GM23338 (cell line): ENCODE measurements around the gene GPR176. TPM values are rescaled to one million over a fixed set of nuclear protein-coding genes. Genes with fewer than 3 reads are reported as not detected.

Experiments used
- ATAC-seq: fragments of 200-7000 bp; cut with Tn5 transposase; 3 replicates; pipeline ENCODE4 v1.9.1; 2020
- DNase-seq: peaks from one replicate; pipeline ENCODE4 v3.0.0-alpha.2; 2015; ENCODE audit warnings: low spot score
- H2AFZ ChIP-seq: fragments of 200-600 bp; sonication (generic); 2 replicates; pipeline ENCODE4 v1.8.0; 2016; ENCODE audit warnings: antibody characterized with exemption, mild to moderate bottlenecking, moderate library complexity
- H3F3A ChIP-seq: fragments of 200-600 bp; sonication (generic); replicated peaks from 2 replicates; pipeline ENCODE4 v1.8.0; 2017; ENCODE audit warnings: antibody characterized with exemption, mixed run types, low read depth
- H3K27ac ChIP-seq: fragments of 200-600 bp; sonication (generic); 2 replicates; pipeline ENCODE4 v1.6.1; 2016; ENCODE audit warnings: low read depth
- H3K27me3 ChIP-seq: fragments of 200-600 bp; sonication (generic); 2 replicates; pipeline ENCODE4 v1.8.0; 2016; ENCODE audit warnings: mild to moderate bottlenecking, mixed run types, moderate library complexity; ENCODE audit not compliant: insufficient read depth
- H3K36me3 ChIP-seq: fragments of 200-600 bp; sonication (generic); 2 replicates; pipeline ENCODE4 v1.8.0; 2016; ENCODE audit warnings: mild to moderate bottlenecking; ENCODE audit not compliant: insufficient read depth
- H3K4me1 ChIP-seq: fragments of 200-600 bp; sonication (generic); 2 replicates; pipeline ENCODE4 v1.8.0; 2016; ENCODE audit warnings: mild to moderate bottlenecking, moderate library complexity; ENCODE audit not compliant: insufficient read depth
- H3K4me2 ChIP-seq: fragments of 200-600 bp; sonication (generic); 2 replicates; pipeline ENCODE4 v1.7.1; 2017; ENCODE audit warnings: mixed run types
- H3K4me3 ChIP-seq: fragments of 200-600 bp; sonication (generic); 2 replicates; pipeline ENCODE4 v1.6.1; 2016; ENCODE audit warnings: mixed run types
- H3K79me2 ChIP-seq: fragments of 200-600 bp; sonication (generic); replicated peaks from 2 replicates; pipeline ENCODE4 v1.8.0; 2017; ENCODE audit warnings: mild to moderate bottlenecking; ENCODE audit not compliant: insufficient read depth
- H3K9me2 ChIP-seq: fragments of 200-600 bp; sonication (generic); 2 replicates; pipeline ENCODE4 v1.8.0; 2017; ENCODE audit not compliant: insufficient read depth
- H4K20me1 ChIP-seq: fragments of 200-600 bp; sonication (generic); replicated peaks from 2 replicates; pipeline ENCODE4 v1.8.0; 2017; ENCODE audit warnings: mild to moderate bottlenecking; ENCODE audit not compliant: insufficient read depth
- H3K27ac Mint-ChIP-seq: 2 replicates; pipeline ENCODE4 v1.8.0; 2020; ENCODE audit warnings: inconsistent platforms, mild to moderate bottlenecking, moderate library complexity, mixed read lengths
- H3K27me3 Mint-ChIP-seq: 3 replicates; pipeline ENCODE4 v1.8.0; 2022; ENCODE audit warnings: low read depth, mild to moderate bottlenecking, moderate library complexity, mixed read lengths, inconsistent platforms; ENCODE audit not compliant: insufficient read depth, poor library complexity
- H3K36me3 Mint-ChIP-seq: 3 replicates; pipeline ENCODE4 v1.8.0; 2021; ENCODE audit warnings: low read depth, mild to moderate bottlenecking, inconsistent platforms, moderate library complexity, mixed read lengths
- H3K4me1 Mint-ChIP-seq: 3 replicates; pipeline ENCODE4 v1.8.0; 2020; ENCODE audit warnings: mild to moderate bottlenecking, inconsistent platforms, mixed read lengths
- H3K4me3 Mint-ChIP-seq: 3 replicates; pipeline ENCODE4 v1.8.0; 2021; ENCODE audit warnings: moderate library complexity, mild to moderate bottlenecking, inconsistent platforms, mixed read lengths
- H3K9me3 Mint-ChIP-seq: 3 replicates; pipeline ENCODE4 v1.8.0; 2020; ENCODE audit warnings: moderate library complexity, mild to moderate bottlenecking, inconsistent platforms, mixed read lengths
- CREB1 ChIP-seq: fragments of 250-450 bp; sonication (Bioruptor Pico); IDR thresholded peaks from 2 replicates; pipeline ENCODE4 v1.5.0; 2020; ENCODE audit warnings: low read depth, mild to moderate bottlenecking, moderate library complexity
- EZH2phosphoT487 ChIP-seq: fragments of 200-600 bp; sonication (generic); IDR thresholded peaks from one replicate; pipeline ENCODE4 v1.8.1; 2018; ENCODE audit warnings: antibody characterized with exemption; ENCODE audit not compliant: unreplicated experiment
- JUNB ChIP-seq: IDR thresholded peaks from one replicate; pipeline ENCODE4 v1.6.1; 2016; ENCODE audit warnings: antibody characterized with exemption; ENCODE audit not compliant: unreplicated experiment
- NANOG ChIP-seq: IDR thresholded peaks from 2 replicates; pipeline ENCODE4 v1.6.1; 2016; ENCODE audit warnings: antibody characterized with exemption, borderline replicate concordance
- POLR2AphosphoS5 ChIP-seq: IDR thresholded peaks from 2 replicates; pipeline ENCODE4 v1.6.1; 2016; ENCODE audit warnings: antibody characterized with exemption, low read depth
- STAT1 ChIP-seq: IDR thresholded peaks from one replicate; pipeline ENCODE4 v1.6.1; 2016; ENCODE audit warnings: antibody characterized with exemption; ENCODE audit not compliant: unreplicated experiment
- ZNF114 ChIP-seq: fragments of 250-450 bp; sonication (Bioruptor Pico); IDR thresholded peaks from 2 replicates; pipeline ENCODE4 v1.5.0; 2020; ENCODE audit warnings: mild to moderate bottlenecking, moderate library complexity
- polyA plus RNA-seq: library from polyadenylated mRNA; unstranded; fragments of >200 nt; fragmentation: Nextera tagmentation; extraction: Ambion mirVana; gene quantifications from 2 replicates; pipeline ENCODE4 v1.2.1, GENCODE V29; 2016
- total RNA-seq: library from RNA; depleted of rRNA; stranded (reverse); fragments of >200 nt; shearing (Covaris generic); gene quantifications from 2 replicates; pipeline ENCODE4 v1.2.3, GENCODE V29; 2014
- TF ChIP-seq, protein P1 (sequence below): IDR thresholded peaks from 2 replicates; pipeline ENCODE4 v1.6.1; 2016; ENCODE audit warnings: antibody characterized with exemption
- TF ChIP-seq, protein P2 (sequence below): fragments of 250-450 bp; sonication (Bioruptor Pico); IDR thresholded peaks from 2 replicates; pipeline ENCODE4 v1.5.0; 2020; ENCODE audit warnings: mild to moderate bottlenecking, moderate library complexity
- TF ChIP-seq, protein P3 (sequence below): IDR thresholded peaks from one replicate; pipeline ENCODE4 v1.6.1; 2018; ENCODE audit warnings: antibody characterized with exemption; ENCODE audit not compliant: unreplicated experiment

The GPR176 gene
- total and polyA plus RNA-seq, 2 experiments from 2014 or later = 60.0 to 248 TPM

DNA sequence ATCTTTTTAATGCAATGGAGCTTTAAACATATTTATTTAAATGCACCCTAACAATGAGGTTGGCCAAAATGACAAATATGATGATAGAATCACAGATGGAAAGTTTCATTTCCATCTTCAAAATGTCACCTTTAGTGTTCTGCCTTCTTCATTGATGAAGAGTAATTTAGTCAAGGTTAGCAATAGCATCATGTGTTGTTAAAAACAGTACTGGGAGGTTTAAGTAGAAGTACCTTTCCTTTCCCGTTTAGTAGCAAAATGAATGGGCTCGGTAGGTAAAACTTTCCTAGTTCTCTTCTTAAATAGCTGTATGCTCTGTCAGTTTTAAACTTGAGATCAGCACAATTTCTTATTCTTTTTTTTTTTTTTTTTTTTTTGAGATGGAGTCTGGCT is 48.9 kb upstream of the GPR176 start:
- Mint-ChIP-seq H3K4me1 (no peaks in the 10 kb centered on the region), H3K4me3 (no peak overlapping the region), H3K9me3 (no peaks in the 10 kb centered on the region), H3K36me3 (peaks cover 59% of the 10 kb centered on the region), H3K27me3 (no peaks in the 10 kb centered on the region), H3K27ac (no peak overlapping the region)
- no peak for ATAC-seq
- no peak for DNase-seq
- Histone ChIP-seq H3K27me3 (no peaks in the 10 kb centered on the region), H3K4me2 (no peak overlapping the region), H3K4me1 (no peaks in the 10 kb centered on the region), H3F3A (no peaks in the 10 kb centered on the region), H2AFZ (no peak overlapping the region), H3K9me2 (no peaks in the 10 kb centered on the region), H3K36me3 (peaks cover 43% of the 10 kb centered on the region), H3K27ac (no peak overlapping the region), H4K20me1 (0 out of 2 replicates have a peak, but pooled peaks cover 3% of the 10 kb centered on the region), H3K4me3 (no peak overlapping the region), H3K79me2 (peaks cover 16% of the 10 kb centered on the region; the same call in 1 of the 2 replicates)
- TF ChIP-seq POLR2AphosphoS5 = no peak
- no peak for TF ChIP-seq ZNF114 (CRISPR knock-in tag)
- TF ChIP-seq, protein P1, sequence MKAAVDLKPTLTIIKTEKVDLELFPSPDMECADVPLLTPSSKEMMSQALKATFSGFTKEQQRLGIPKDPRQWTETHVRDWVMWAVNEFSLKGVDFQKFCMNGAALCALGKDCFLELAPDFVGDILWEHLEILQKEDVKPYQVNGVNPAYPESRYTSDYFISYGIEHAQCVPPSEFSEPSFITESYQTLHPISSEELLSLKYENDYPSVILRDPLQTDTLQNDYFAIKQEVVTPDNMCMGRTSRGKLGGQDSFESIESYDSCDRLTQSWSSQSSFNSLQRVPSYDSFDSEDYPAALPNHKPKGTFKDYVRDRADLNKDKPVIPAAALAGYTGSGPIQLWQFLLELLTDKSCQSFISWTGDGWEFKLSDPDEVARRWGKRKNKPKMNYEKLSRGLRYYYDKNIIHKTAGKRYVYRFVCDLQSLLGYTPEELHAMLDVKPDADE = no peak
- TF ChIP-seq CREB1 = no peak
- no peak for TF ChIP-seq JUNB
- no peak for TF ChIP-seq STAT1
- no peak for TF ChIP-seq EZH2phosphoT487
- TF ChIP-seq NANOG = no peak
- TF ChIP-seq, protein P2, sequence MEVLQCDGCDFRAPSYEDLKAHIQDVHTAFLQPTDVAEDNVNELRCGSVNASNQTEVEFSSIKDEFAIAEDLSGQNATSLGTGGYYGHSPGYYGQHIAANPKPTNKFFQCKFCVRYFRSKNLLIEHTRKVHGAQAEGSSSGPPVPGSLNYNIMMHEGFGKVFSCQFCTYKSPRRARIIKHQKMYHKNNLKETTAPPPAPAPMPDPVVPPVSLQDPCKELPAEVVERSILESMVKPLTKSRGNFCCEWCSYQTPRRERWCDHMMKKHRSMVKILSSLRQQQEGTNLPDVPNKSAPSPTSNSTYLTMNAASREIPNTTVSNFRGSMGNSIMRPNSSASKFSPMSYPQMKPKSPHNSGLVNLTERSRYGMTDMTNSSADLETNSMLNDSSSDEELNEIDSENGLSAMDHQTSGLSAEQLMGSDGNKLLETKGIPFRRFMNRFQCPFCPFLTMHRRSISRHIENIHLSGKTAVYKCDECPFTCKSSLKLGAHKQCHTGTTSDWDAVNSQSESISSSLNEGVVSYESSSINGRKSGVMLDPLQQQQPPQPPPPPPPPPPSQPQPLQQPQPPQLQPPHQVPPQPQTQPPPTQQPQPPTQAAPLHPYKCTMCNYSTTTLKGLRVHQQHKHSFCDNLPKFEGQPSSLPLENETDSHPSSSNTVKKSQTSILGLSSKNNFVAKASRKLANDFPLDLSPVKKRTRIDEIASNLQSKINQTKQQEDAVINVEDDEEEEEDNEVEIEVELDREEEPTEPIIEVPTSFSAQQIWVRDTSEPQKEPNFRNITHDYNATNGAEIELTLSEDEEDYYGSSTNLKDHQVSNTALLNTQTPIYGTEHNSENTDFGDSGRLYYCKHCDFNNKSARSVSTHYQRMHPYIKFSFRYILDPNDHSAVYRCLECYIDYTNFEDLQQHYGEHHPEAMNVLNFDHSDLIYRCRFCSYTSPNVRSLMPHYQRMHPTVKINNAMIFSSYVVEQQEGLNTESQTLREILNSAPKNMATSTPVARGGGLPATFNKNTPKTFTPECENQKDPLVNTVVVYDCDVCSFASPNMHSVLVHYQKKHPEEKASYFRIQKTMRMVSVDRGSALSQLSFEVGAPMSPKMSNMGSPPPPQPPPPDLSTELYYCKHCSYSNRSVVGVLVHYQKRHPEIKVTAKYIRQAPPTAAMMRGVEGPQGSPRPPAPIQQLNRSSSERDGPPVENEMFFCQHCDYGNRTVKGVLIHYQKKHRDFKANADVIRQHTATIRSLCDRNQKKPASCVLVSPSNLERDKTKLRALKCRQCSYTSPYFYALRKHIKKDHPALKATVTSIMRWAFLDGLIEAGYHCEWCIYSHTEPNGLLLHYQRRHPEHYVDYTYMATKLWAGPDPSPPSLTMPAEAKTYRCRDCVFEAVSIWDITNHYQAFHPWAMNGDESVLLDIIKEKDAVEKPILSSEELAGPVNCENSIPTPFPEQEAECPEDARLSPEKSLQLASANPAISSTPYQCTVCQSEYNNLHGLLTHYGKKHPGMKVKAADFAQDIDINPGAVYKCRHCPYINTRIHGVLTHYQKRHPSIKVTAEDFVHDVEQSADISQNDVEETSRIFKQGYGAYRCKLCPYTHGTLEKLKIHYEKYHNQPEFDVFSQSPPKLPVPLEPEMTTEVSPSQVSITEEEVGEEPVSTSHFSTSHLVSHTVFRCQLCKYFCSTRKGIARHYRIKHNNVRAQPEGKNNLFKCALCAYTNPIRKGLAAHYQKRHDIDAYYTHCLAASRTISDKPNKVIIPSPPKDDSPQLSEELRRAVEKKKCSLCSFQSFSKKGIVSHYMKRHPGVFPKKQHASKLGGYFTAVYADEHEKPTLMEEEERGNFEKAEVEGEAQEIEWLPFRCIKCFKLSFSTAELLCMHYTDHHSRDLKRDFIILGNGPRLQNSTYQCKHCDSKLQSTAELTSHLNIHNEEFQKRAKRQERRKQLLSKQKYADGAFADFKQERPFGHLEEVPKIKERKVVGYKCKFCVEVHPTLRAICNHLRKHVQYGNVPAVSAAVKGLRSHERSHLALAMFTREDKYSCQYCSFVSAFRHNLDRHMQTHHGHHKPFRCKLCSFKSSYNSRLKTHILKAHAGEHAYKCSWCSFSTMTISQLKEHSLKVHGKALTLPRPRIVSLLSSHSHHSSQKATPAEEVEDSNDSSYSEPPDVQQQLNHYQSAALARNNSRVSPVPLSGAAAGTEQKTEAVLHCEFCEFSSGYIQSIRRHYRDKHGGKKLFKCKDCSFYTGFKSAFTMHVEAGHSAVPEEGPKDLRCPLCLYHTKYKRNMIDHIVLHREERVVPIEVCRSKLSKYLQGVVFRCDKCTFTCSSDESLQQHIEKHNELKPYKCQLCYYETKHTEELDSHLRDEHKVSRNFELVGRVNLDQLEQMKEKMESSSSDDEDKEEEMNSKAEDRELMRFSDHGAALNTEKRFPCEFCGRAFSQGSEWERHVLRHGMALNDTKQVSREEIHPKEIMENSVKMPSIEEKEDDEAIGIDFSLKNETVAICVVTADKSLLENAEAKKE (CRISPR knock-in tag) = no peak
- TF ChIP-seq, protein P3, sequence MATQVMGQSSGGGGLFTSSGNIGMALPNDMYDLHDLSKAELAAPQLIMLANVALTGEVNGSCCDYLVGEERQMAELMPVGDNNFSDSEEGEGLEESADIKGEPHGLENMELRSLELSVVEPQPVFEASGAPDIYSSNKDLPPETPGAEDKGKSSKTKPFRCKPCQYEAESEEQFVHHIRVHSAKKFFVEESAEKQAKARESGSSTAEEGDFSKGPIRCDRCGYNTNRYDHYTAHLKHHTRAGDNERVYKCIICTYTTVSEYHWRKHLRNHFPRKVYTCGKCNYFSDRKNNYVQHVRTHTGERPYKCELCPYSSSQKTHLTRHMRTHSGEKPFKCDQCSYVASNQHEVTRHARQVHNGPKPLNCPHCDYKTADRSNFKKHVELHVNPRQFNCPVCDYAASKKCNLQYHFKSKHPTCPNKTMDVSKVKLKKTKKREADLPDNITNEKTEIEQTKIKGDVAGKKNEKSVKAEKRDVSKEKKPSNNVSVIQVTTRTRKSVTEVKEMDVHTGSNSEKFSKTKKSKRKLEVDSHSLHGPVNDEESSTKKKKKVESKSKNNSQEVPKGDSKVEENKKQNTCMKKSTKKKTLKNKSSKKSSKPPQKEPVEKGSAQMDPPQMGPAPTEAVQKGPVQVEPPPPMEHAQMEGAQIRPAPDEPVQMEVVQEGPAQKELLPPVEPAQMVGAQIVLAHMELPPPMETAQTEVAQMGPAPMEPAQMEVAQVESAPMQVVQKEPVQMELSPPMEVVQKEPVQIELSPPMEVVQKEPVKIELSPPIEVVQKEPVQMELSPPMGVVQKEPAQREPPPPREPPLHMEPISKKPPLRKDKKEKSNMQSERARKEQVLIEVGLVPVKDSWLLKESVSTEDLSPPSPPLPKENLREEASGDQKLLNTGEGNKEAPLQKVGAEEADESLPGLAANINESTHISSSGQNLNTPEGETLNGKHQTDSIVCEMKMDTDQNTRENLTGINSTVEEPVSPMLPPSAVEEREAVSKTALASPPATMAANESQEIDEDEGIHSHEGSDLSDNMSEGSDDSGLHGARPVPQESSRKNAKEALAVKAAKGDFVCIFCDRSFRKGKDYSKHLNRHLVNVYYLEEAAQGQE = no peak
